ENCODE data around the gene NDOR1.

Gene NDOR1

DNA sequence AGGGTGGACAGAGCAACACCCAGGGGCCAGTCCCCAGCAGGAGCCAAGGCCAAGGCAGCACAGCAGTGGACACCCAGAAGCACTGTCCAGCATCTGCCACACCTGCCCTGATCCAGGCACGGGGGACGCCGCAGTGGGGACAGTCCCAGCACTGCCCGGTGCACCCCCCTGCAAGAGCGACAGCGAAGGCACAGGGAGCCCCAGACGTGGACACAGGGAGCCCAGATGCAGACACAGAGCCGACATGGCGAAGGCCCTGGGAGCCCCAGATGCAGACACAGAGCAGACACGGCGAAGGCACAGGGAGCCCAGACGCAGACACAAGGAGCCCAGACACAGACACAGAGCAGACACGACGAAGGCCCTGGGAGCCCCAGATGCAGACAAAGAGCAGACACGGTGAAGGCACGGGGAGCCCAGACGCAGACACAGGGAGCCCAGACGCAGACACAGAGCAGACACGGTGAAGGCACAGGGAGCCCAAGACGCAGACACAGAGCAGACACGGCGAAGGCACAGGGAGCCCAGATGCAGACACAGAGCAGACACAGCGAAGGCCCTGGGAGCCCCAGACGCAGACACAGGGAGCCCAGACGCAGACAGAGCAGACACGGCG lies 21.4 kb upstream of the NDOR1 start:
- DNase-seq, result no peak

DNA sequence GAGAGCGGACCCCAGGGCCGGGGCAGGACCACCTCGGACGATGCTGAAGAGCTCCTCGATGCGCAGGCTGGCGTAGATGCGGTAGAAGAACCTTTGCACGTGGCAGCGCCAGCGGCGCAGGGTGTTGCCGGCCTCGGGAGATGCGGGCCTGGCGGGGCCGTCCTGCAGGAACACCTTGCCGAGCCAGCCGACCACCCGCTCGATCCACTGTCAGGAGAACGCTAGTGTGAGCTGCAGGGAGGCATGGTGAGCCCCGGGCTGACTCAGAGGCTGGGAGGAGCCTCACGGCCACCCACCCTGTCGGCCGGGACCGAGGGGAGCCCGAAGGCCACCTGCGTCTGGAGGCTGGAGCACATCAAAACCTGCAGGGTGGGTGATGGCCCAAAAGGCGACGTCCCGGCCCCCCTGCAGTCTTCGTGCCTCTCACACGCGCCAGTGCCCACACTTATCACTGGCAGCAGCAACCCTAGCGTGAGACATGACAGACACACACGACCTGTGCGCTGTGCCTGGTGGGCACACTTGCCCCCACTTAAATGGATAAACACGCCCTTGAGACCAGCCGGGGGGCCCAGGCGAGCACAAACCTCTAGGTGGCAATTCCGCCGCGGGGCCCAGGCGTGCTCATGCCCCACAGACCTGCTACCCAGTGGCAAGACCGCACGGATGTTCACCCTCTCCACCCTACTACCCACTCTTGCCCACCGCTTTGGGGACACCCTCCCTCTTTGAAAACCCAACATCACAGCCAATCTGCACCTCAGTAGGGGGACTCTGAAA lies 20.4 kb upstream of the NDOR1 start:
- no peak for DNase-seq

DNA sequence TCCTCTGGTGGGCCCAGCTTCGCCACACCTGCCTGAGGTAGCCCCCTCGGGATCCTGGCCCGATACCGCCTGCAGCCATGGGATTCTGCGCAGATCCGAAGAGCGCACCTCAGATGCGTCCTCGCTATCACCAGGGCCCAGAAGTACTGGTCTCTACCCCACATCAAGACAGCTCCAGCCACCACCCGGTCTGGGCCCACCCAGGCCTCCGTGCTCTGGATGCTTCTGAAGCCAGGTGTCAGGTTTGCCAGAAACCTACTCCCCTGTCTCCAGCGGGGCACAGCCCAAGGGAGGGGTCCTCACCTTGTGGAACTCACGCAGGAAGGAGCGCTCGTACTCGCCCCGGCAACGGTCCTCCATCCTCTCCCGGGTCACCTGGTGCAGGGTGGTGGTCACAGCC lies 19.6 kb upstream of the NDOR1 start:
- no peak for DNase-seq

DNA sequence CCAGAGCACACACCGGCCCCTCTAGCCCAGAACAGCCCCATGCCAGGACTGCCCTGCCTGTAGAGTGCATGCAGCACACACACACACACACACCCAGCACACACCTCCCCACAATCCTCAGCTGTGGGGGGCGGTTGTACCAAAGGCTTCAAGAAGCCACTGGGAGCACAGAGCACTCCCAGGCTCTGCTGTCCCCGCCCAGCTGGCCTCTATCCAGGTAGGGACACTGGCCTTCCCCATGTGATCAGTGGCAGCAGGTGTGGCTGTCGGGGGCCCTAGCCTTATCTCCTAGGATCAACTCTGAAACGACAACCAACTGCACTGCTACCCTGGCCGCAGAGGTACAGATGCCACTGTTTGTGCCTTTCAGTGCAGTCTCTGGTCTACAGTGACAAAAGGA lies 19.1 kb upstream of the NDOR1 start:
- no peak for DNase-seq

DNA sequence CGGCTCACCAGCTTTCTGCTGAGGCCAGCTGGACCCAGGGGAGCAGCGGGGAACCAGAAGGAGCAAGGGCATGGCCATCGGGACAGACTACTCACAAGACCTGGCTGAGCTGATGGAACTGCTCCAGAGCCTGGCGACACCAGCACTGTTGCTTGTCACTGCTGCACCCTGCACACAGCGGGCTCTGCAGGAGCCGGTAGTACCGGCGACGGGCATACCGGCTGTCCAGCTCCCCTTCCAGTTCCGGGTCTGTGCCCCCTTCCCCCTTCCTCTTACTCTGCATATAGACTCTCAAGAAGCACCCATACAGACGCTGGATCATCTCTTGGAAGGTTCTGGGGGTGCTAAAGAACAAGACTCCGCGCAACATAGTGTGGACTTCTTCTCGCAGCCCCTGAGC lies 18.1 kb upstream of the NDOR1 start:
- DNase-seq, result no peak

DNA sequence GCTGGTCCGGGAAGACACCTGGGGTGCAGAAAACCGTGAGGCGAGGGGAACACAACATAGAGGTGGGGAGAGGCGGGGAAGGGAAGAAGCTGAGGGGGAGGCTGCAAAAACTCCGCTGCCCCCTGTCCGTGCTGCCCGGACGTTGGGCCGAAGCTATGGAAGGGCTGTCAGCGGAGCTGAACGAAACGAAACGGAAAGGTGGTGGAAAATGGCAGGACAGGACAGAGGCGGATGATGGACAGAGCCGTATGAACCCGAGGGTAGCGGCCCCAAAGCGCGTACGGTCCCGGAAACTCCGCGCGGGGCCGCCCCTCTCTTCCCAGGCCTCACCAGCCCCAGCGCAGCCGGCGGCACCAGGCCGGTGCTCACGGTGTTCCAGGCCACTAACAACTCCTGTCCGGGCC lies 17.4 kb upstream of the NDOR1 start:
- peak in 1 of 14 donors; percentile 43 for DNase-seq

DNA sequence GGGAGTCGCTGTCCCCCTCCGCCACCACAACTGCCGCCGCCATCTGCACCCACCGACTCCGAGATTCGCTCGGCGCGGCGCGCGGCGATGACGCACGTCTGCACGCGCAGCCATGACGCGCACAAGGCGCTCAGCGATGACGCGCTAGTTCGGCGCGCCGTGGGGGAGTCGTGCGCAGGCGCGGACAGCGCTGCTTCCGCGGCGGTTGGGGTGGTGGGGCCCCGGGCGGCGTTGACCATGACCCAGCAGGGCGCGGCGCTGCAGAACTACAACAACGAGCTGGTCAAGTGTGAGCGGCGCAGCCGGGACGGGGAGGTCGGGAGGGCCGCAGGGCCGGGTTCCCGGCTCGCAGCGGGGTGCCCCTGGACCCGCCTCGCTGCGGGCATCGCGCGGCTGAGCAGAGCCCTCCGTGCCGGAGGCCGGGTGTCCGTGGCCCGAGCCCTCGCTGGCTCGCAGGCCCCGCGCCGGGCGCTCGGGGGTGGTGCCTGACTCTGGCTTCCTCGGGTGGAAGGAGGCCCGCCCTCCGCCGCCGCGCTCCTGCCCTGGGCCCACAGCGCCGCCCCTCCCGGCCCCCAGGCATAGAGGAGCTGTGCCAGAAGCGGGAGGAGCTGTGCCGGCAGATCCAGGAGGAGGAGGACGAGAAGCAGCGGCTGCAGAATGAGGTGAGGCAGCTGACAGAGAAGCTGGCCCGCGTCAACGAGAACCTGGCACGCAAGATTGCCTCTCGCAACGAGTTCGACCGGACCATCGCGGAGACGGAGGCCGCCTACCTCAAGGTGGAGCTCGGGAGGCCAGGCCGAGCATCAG lies 16.8 kb upstream of the NDOR1 start, which contains the start of the genes ANAPC2 and SSNA1:
ANAPC2 (minus strand) TSS at position 71 of the 807 bp plus-strand sequence; CDS start at position 43, 28 bp downstream.
SSNA1 (plus strand) TSS at position 187 of the 807 bp plus-strand sequence; CDS start at position 238, 51 bp downstream.
- peak; percentile 65 to 97 (median 91) for DNase-seq

DNA sequence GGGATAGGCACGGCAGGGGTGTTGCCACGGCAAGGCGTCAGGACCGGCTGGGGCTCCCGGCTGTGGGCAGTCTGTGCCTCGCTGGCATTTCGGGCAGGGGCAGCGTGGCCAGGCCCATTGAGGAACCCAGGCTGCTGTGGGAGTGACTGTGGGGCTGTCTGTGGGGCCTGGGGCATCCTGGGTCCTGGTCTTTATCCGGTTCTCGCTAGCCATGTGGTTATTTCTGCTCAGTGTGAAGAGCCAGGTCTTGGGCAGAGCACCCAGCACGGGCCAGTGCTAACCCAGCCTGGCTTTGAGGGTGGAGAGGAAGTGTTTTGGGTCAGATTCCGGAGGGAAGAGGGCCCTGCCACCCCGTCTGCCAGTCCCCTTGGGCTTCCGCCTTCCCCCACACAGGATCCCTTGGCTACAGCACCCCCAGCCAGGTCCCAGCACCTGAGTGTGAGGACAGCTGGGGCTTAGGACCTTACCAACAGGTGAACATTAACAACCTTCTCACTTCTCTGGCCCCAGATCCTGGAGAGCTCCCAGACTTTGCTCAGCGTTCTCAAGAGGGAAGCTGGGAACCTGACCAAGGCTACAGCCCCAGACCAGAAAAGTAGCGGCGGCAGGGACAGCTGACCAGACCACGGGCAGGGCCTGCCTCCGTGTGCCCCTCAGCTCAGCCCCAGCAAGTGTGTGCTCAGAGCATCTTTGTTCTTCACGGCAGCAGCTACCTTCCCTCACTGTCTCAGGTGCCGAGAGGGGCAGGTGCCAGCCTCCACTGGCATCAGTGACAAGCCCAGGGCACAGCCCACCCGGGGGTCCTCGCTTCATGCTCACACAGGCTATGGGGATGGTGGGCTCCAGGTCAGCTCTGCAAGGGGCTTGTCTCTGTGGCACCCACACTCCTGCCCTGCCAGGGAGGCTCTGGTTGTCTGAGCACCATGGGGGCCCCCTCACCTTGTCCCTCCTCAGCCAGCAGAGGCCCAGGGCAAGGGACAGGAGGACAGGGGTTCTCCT lies 15.9 kb upstream of the NDOR1 start:
- DNase-seq, result no peak

DNA sequence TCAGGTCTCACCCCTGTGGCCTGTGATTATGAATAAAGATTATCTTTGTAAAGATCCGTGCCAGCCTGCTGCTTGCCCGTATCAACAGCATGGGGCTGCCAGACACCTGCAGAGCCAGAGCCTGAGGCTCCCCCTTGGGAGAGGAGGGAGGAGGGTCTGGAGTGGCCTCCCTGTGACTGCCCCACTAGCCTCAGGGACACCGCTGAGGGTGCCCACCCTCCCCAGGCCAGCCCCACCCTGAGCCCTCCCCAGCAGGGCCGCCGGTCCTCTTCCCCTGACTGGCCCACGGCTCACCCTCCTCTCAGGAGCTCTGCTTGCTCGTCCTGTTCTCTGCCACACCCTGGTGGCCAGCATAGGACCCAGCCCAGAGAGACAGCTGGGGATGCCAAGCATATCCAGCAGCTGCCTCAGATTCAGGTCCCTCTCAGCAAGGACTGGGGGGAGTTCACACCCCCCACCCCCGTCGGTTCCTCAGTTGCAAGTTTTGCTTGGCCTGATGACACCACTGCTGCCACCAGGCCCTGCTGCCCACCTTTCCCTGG lies 15.1 kb upstream of the NDOR1 start:
- DNase-seq, result peak in 1 of 14 donors; percentile 15

DNA sequence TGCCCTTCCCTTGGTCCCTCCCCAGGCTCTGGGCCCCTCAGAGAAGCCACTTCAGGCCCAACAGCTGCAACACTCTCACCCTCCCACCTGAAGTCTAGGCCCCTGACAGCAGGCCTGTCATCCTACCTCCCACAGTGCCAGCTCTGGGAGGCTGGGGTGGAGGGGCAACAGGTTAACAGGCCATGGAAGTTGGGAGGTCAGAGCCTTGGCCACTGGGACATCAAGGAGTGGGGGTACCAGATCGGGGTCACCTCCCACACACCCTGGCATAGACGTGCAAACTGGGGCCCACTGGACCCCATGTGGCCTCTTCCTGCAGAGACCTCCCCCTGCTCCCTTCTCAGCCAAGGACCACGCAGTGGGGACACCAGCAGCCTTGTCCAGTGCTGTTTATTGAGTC lies 14.3 kb upstream of the NDOR1 start:
- no peak for DNase-seq

DNA sequence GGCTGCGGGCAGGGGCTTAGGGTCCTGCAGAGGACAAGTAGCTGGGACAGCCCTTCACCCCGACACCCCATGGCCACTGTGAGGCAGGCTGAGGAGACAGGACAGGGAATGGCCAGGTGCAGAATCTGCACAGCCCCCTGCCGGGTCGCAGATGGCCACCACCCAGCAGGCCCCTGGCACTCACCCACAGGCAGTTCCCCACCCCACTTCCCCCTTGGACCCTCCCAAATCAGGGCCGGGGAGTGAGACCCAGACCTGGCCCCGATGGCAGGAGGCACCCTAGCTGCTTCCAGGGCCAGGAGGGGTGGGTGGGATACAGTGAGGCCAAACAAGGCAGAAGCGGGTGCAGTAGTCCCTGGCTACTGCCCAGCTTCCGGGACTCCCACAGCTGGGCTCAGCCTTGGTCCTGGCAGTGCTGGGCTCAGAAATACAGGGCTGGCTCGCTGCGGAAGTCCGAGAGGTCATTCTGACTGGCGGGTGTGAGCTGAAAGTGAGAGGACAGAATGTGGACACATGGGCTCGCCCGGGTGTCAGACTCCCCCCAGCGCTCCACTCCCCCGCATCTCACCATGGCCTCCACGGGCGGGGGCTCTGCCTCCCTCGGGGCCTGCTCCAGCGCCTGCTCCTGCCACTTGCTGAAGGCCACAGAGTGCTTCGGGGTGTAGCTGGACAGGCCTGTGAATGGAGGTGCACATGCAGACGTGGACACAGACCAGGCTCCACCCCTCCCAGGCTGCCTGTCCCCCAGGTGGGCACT lies 13.6 kb upstream of the NDOR1 start:
- DNase-seq, result peak in 10 of 14 donors; percentile 29 to 79 (median 46)

DNA sequence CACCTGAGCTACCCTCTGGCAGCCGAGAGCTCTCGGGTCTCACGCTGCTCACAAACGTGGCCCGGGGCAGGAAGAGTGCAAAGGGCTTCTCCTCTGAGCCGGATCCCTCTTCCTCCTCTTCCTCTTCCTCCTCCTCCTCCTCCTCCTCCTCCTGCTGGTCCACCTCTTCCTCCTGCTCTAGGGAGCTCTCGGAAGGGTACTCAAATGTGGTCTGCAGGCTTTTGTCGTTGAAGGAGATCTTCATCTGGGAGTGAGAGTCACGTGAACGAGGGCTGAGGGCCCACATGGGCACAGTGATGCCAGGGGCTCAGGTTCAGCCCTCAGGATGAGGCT lies 13.1 kb upstream of the NDOR1 start:
- DNase-seq, result no peak

DNA sequence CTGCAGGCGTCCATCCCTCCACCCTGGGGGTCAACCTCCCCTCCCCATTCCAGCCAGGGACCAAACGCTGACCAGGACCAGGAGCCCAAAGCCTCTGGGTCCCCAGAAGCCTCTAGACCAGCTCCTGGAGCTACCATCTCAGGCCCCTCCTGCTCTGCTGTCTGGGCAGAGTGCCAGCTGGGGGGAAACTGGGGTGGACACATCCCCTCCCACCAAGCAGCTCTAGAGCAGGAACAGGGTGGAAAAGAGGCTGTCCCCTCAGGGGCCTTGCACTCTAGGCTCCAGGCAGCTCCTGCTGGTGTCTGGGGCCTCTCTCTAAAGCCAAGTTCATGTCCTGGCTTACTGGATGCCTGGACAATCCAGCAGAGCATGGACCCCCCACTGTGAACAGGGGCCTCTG lies 12.6 kb upstream of the NDOR1 start:
- DNase-seq, result no peak

DNA sequence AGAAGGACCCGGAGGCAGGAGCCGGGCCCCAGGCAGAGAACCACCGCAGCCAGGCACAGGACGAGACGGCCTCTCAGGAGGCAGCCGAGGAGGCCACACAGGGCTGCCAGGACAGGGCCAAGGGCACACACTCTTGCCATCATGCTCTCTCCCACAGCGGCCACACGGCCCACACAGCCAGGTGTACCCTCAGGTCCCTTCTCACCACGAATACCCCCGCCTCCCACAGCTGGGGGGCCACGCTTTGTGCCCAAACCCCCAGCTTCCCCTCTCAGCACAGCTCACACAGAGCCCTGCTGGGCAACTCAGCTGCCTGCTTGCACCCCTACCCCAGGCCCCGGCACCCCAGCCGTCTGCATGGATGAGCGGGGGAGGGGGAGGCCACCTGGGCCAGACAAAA lies 11.7 kb upstream of the NDOR1 start:
- no peak for DNase-seq

DNA sequence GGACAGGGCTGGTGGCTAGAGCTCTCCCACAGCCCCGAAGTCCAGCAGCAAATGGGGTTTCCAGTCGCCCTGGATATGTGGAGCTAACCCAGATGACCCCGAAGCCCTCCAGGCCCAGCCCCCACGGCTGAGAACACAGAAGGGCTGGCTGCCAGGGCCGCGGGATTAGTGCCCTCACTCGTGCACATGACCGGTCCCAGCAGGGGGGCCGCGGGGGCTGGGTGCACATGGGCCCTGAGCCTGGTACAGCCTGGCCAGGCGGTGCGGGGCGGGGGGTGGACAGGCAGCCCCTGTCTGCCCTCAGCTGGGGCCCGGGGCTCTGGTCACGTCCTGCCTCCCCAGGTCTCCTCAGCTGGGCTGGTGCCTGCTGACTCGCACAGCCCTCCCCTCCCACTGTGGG lies 11.1 kb upstream of the NDOR1 start:
- DNase-seq, result peak in 13 of 14 donors; percentile 37 to 93 (median 83)

DNA sequence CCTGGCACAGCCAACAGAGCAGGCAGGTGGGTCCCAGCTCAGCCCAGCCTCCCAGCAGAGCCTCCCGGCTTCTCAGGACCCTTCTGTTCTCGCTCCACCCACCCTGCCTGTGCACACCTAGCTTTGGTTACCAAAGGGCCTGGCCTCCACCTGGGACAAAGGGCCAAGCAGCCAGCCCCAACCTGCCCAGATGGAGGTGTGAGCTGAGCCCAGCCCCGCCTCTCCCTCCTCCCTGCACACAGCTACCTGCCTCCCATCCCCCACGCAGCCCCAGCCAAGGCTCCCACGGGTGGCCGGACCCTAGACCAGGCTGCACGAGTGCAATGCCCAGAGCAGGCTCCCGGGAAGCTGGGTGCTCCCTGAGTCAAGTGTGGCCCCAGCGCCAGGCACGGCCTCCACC lies 10.6 kb upstream of the NDOR1 start:
- DNase-seq, result peak in 2 of 14 donors; percentile 33 to 37

DNA sequence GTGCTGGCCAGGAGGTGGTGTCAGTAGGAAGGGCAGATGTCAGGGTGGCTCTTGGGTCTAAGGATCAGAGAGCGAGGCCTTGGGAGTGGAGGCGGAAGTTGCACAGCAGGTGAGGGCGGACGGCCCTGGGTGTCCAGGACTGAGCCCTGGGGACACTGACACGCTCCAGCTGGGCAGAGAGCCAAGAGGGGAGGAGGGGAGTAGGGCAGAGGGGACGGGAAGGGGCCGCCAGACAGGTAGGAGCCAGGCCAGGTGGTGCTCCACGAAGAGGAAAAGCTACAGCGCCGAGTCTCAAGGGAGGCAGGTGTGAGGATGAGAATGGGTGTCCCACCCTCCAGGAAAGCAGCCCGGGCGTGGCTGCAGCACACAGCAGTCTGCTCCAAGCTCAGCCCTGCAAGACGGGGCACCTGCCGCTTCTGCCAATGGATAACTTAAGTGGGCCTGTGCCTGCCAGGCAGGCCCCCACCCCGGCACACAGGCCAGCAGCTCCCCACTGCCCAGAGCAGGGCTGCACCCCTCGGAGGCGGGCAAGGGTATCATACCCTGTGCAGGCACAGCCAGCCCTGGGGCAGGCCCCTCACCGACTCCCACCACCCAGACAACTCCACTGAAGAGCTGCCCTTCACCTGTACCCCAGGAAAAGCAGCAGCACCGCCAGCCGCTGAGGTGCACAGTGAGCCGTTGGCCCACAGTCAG lies 9.8 kb upstream of the NDOR1 start:
- DNase-seq, result peak in 2 of 14 donors; percentile 12 to 37

DNA sequence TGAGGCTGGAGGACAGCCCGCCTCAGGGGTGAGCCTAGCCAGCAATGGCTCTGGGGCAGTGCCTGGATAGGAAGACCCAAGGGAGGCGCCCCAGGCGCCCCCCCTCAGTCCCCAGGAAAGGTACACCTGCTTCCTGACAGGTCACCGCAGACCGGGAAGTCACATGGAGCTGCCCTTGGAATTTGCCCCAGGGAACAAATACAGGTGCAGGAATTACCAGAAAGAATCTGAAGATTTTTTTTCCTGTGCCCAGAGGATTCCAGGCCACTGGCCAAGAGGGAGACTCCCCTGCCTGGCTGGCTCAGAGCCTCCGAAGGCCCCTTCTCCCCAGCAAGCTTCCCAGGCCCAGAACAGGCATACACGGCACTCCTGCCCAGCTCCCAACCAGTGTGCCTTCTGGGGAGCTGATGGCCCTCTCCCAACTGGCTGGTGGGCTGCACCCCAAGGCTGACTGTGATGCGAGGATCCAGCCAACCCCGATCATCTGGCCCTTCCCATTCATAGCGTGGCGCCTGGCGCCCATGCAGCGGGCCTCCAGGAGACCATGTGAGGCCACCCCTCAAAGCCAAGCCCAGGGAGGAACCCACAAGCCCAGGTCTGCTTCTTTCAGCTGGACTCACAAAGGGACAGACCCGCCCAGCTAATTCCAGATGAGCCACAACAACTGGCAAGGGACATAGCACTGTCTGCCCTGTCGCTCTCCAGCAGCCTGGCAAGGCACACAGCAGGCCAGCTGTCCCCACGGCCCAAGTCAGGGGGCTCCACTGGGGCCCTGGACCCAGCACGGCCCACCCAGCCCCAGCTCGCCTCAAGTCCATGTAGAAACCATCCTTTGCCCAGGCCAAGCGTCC lies 7.2 kb upstream of the NDOR1 start:
- peak in 3 of 14 donors; percentile 54 to 70 (median 60) for DNase-seq

DNA sequence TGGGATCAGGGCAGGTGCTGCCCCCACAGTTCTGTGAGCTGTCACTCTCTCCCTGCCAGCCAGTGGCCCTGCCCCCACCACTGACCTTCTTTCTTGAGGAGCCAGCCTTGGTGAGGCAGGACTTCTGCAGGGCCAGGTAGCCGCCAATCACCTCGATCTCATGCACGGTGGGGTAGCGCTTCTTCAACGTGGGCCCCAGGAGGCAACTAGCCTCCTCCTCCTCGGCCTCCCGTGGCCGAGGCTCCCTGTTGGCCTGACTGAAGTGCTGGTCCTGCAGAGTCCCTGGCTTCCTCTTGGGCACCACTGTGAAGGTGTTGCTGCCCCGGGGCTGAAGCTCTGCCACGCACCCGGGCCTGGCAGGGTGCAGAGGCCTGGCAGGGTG lies 6.6 kb upstream of the NDOR1 start:
- peak in 3 of 14 donors; percentile 22 to 80 (median 54) for DNase-seq

All from C1 segment of cervical spinal cord (tissue), 14 donors.